Fibroblast of skin of abdomen (primary cell): ENCODE data around the gene SNAP29.
A peak's percentile ranks its signal among the peaks of the same experiment; 100 is the strongest.
"Not testable (repeated sequence)": the region's sequence is repeated elsewhere in the genome, so short reads cannot be mapped to it uniquely, and the experiment has no call there.

ENCODE experiments used
- DNase-seq: peaks from one replicate; pipeline ENCODE4 v3.0.0-alpha.2; 2013

Gene SNAP29

DNA sequence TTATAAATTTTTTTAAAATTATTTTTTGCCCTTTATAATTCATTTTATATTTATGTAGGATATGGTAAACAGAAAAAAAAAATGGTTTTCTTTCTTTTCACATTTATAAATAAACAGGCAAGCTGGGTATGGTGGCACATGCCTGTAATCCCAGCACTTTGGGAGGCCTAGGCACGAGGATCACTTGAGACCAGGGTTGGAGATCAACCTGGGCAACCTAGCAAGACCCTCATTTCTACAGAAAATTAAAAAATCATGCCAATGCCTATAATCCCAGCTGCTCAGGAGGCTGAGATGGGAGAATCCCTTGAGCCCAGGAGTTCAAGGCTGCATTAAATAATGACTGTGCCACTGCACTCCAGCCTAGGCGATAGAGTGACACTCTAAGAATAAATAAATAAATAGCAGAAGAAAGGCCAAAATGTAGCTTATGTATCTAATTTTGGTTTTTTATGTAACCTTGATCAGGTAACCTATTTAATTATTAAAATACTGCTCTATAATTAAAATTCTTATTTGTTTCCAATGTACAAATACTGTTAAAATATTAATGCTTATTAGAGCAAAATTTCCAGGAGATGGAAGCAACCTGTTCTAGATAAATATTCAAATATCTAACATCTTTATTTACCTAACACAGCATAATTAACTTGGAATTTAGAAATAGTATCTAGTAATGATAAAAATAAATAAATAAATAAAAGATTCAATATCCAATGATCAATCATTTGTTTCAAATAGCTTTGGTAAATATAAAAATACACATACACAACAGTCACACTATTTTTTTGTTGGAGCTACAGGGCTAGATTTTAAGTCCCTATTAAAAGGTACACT is 21.6 kb upstream of the SNAP29 start:
- DNase-seq, result no peak

DNA sequence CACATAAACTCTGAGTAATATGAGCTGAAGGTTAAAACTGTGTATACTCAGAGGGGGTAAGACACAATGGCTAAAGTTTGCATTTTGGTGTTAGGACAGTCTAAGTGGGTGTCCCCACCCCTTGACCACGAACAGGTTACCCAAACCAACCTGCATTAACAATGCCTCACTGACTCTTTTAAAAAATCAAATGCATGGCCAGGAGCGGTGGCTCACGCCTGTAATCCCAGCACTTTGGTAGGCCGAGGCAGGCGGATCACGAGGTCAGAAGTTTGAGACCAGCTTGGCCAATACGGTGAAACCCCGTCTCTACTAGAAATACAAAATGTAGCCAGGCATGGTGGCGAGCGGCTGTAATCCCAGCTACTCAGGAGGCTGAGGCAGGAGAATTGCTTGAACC is 19.5 kb upstream of the SNAP29 start:
- not testable (repeated sequence) for DNase-seq

- DNase-seq, result no peak
These were observed 18.8 kb upstream of the SNAP29 start for GRCh38 chr22:20839837-20840645.

- DNase-seq, result no peak
These were observed 18.0 kb upstream of the SNAP29 start for GRCh38 chr22:20840646-20841371.

- no peak for DNase-seq
These were observed 15.3 kb upstream of the SNAP29 start for GRCh38 chr22:20843501-20843900.

- DNase-seq, result no peak
These were observed 14.5 kb upstream of the SNAP29 start for GRCh38 chr22:20844055-20845037.

DNA sequence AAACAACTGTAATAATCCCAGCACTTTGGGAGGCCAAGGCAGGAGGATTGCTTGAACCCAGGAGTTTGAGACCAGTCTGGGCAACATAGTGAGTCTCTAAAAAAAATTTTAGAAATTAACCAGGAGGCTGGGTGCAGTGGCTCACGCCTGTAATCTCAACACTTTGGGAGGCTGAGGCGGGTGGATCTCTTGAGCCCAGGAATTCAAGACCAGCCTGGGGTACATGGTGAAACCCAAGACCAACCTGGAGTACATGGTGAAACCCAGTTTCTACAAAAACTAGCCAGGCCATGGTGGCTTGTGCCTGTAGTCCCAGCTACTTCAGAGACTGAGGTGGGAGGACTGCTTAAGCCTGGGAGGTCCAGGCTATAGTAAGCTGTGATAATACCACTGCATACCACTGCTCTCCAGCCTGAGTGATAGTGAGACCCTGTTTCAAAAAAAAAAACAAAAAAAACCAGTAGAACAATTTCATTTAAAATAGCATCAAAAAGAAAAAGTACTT is 11.4 kb upstream of the SNAP29 start:
- DNase-seq, result no peak

GRCh38 chr22:20852076-20852475 is 6.7 kb upstream of the SNAP29 start:
- no peak for DNase-seq

- DNase-seq, result no peak
These were observed 6.3 kb upstream of the SNAP29 start for GRCh38 chr22:20852503-20852902.

- DNase-seq, result no peak
These were observed 5.6 kb upstream of the SNAP29 start for GRCh38 chr22:20853236-20853660.

- no peak for DNase-seq
These were observed 1.6 kb upstream of the SNAP29 start for GRCh38 chr22:20857247-20857643.

GRCh38 chr22:20857838-20858614 is 781 bp upstream of the SNAP29 start:
- peak; percentile 89 for DNase-seq

DNA sequence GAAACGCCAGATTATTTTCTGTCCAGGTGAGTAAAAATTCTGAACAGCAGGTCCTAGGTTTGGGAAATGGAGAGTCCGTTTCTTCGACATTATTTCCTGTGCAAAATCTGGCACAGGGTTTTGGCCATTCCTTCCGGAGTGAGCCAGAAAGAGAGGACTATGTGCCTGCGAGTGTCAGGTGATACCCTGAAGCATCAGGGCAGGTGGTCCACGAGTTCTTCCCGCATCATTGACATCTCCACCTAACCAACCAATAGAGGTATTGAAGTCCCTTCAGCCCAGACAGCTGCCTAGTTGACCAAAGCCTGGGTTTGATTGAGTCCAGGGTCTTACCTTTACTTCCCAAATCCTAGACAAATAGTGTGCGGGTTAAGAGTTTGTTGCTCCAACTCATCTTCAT is 808 bp downstream of the SNAP29 start:
- no peak for DNase-seq

- no peak for DNase-seq
These were observed 3.7 kb downstream of the SNAP29 start for GRCh38 chr22:20862540-20862939.

- DNase-seq, result no peak
These were observed 4.6 kb downstream of the SNAP29 start for GRCh38 chr22:20863366-20863765.

- DNase-seq, result no peak
These were observed 5.5 kb downstream of the SNAP29 start for GRCh38 chr22:20864186-20864908.

- no peak for DNase-seq
These were observed 6.5 kb downstream of the SNAP29 start for GRCh38 chr22:20865331-20865730.

DNA sequence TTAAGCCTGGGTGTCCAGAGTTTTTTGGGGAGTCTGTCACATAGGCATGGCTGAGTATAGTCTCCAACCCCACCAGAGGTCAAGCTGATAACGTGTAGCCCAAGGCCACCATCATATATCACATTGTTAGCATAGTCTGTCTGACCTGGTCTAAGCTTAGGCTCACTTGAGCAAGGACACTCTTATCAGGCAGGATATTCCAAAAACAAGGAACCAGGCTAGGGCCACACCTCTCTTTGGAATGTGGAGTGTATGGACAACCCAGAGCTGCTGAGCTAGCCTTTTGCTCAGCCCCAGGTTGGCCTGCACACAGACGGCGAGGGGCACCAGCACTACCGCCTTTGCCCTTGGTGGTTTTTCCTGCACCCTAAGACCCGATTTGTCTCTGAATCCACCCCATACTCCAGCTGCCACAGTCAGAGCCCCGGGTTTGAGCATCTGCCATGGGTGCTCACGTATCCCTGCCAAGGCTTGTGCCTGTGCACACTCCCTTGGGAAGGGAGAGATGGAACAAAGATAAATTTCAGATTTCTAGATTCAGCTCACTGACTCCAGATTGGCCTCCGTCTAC is 7.2 kb downstream of the SNAP29 start:
- no peak for DNase-seq

DNA sequence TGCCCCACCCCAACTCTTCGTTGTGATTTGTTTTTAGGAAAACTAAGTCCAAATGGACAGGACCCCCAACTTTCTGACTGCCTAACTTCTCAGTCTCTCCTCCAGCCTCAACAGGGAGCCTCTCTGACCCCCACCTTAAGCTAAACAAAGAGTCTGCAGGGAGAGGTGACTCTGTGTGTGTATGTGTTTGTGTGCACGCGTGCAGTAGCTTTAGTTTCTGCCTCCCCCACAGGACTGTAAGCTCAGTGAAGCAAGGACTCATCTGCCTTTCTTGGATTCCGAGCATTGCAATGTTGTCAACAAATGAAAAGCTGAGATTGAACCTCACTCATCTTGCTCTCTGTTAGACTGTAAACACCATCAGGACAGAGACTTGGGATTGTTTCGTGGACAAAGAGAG is 7.9 kb downstream of the SNAP29 start:
- no peak for DNase-seq
